Fibroblast of pulmonary artery (primary cell): Measurements from ENCODE around the gene TCF4.

Source experiments
- DNase-seq: peaks from one replicate; pipeline ENCODE4 v3.0.0-alpha.2; 2010; ENCODE audit warnings: low read depth
- H3K4me3 ChIP-seq: replicated peaks from 2 replicates; pipeline ENCODE4 v1.5.1; 2011; ENCODE audit warnings: low read depth, mild to moderate bottlenecking, control low read depth, low read length, moderate library complexity
- TF ChIP-seq, protein P1 (sequence below): IDR thresholded peaks from 2 replicates; pipeline ENCODE4 v1.5.1; 2011; ENCODE audit warnings: mild to moderate bottlenecking, control low read depth, low read length, inconsistent platforms; ENCODE audit errors: missing control alignments

TCF4 gene

DNA sequence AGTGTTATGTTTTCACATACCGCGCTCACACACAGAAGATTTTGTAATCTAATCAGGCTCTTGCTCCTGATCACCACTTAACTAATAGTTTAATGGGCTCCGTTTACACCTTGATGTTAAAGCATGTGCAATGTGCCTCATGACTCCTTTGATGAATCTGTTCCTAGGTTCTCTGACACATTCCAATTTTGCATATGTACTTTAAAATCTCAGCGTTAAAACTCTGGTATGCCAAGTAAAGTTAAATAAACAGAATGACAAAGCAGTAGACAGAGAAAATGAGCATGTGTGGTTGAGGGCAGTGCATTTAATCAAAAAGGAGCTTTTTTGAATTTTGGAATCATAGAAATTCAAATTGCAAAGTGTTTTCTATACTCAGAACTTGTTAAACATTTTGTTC is 96.4 kb downstream of the TCF4 start:
- TF ChIP-seq, protein P1, sequence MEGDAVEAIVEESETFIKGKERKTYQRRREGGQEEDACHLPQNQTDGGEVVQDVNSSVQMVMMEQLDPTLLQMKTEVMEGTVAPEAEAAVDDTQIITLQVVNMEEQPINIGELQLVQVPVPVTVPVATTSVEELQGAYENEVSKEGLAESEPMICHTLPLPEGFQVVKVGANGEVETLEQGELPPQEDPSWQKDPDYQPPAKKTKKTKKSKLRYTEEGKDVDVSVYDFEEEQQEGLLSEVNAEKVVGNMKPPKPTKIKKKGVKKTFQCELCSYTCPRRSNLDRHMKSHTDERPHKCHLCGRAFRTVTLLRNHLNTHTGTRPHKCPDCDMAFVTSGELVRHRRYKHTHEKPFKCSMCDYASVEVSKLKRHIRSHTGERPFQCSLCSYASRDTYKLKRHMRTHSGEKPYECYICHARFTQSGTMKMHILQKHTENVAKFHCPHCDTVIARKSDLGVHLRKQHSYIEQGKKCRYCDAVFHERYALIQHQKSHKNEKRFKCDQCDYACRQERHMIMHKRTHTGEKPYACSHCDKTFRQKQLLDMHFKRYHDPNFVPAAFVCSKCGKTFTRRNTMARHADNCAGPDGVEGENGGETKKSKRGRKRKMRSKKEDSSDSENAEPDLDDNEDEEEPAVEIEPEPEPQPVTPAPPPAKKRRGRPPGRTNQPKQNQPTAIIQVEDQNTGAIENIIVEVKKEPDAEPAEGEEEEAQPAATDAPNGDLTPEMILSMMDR, result no peak
- no peak for DNase-seq

DNA sequence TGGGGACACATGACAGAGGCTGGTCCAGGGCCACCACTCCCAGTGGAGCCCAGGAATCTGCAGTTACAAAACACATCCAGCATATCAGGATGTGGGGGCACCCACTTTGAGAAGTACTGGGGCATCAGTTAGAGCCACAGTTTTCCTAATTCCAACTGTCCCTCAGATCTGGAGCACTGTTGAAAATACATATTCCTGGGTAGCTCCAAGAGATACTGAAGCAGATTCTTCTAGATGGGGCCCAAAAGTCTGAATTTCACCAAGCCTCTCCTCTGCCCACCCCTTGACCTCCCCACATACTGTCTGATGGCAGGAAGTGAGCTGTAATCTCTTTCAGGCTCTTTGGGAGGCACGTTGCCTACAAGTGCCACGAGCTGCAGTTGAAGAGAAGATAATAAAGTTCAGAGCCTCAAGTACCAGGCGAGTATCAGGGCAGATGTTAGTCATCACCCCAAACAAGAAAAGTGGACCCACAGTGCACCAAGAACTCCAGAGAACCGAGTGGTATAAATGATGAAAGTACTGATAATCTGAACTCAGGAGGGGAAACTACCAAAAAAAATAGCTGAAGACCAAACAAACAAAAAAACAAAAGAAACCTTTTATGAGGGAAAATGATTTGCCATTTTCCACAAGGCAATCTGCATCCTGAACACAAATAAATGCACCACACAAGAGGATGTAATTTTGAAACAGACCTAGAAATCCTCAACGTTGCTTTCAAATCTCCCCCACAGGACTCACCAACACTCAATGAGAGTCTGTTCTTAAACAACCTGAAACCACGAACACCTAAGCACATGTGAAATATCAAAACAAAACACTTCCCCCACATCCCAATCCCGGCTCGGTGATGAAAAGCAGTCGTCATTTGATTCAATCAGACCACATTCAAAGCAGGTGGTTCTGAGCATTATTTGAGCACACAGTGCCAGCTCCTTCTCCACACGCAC is 98.7 kb downstream of the TCF4 start:
- TF ChIP-seq, protein P1, result no peak
- no peak for DNase-seq
- H3K4me3 ChIP-seq, result no peak overlapping the region

More for the DNA sequence above, 96.4 kb downstream of the TCF4 start:
- no peak overlapping the region for H3K4me3 ChIP-seq

DNA sequence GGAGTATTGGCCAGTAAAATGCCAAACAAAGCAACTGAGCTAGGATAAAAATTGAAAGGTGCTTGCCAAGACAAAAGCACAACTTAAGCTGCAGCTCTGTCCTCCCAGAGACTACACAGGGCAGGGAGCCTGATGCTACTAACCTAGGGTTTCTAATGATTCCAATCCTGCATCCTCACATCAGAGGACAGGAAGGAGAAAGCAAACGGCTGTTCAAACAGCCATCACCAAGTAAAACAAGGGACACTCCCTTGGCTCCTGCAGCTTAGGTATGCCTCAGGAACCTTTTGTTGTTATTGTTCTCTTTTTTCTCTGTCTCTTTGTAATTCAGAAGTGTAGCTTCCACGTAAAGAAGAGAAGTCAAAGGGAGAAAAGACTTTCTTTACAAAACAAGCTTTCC is 99.5 kb downstream of the TCF4 start:
- no peak for DNase-seq
- no peak overlapping the region for H3K4me3 ChIP-seq
- TF ChIP-seq, protein P1, result no peak

DNA sequence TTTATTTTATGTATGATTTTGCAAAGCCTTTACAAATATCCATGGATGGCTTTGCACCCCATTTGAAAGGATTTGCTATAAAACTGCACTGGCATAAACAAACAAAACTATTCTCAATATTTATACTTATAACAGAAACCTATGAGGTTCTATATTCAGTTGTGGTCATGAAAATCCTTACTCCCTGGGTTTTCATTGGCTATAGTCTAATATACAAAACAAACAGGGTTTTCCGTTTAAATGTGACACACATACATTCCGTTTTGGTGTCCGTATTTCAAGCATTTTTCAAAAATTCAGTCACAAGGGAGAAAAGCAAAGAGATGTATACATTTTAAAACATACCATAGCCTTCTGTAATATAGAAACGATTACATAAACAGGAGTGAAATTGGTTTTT is 100.0 kb downstream of the TCF4 start:
- no peak for DNase-seq
- TF ChIP-seq, protein P1, result no peak
- no peak overlapping the region for H3K4me3 ChIP-seq

DNA sequence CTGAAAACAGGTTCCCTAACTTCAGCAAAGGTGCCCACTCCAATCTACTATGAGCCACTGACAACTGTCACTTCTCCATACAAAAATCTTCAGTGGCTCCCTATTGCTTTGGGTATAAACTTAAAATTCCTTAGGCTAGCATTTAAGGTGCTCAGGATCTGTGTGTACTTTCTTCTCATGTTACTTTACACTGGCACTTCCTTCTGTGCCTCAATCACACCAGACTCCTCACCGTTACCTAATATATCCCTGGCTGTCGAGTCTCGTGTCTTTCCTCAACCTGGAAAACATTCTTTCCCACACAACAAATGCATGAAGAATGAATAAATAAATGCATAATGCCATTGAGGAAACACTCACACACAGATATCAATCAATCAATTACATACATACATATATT is 101.1 kb downstream of the TCF4 start:
- H3K4me3 ChIP-seq, result no peak overlapping the region
- TF ChIP-seq, protein P1, result no peak
- DNase-seq, result no peak

DNA sequence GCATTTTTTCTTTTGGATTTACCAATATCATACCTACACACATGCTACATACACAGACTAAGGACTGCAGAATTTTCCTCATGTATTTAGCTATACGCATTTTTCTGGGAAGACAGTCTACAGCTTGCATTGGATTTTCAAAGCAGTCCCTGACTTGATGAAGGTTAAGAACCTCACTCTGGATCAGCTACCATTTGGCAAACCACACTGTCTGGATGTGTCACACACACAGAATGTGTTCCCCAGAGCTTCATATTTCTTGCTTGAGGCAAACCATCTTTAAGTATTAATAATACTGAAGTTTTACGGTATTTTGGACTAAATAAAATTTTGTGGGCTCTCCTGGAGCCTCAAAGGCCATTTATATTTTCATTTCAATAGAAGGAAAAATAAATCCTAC is 102.3 kb downstream of the TCF4 start:
- DNase-seq, result peak; percentile 57

More for the DNA sequence above, 102.3 kb downstream of the TCF4 start:
- no peak overlapping the region for H3K4me3 ChIP-seq
- TF ChIP-seq, protein P1, result no peak
